Psoas muscle (tissue), 8 donors: ENCODE measurements around the gene CHCHD3. TPM values are rescaled to one million over a fixed set of nuclear protein-coding genes. Genes with fewer than 3 reads are reported as not detected.

Experiments used
- ATAC-seq, 4 donors: fragments of 200-7000 bp; cut with Tn5 transposase; one replicate each; pipeline ENCODE4 v1.9.1; 2020; ENCODE audit warnings: moderate library complexity in 3 of 4, mild to moderate bottlenecking in 2 of 4
- DNase-seq, 2 donors: peaks; one replicate each; pipeline ENCODE4 v3.0.0-alpha.2; 2020
- H3K27ac ChIP-seq: fragments of 200-600 bp; one replicate; pipeline ENCODE4 v1.8.0; 2022
- H3K27me3 ChIP-seq, 3 donors: fragments of 200-600 bp in 1 of 3; one replicate each; pipeline versions ENCODE4 v1.6.1 to v1.8.0; 2013 to 2022; ENCODE audit warnings: low read length in 2 of 3, mild to moderate bottlenecking in 2 of 3, moderate library complexity in 1 of 3; ENCODE audit not compliant: insufficient read depth in 3 of 3
- H3K36me3 ChIP-seq, 2 donors: fragments of 200-600 bp in 1 of 2; one replicate each; pipeline versions ENCODE4 v1.6.1 to v1.8.0; 2013 to 2022; ENCODE audit warnings: low read depth in 1 of 2, mild to moderate bottlenecking in 1 of 2, moderate library complexity in 1 of 2; ENCODE audit not compliant: insufficient read depth in 1 of 2
- H3K4me1 ChIP-seq: fragments of 200-600 bp; one replicate; pipeline ENCODE4 v1.8.0; 2022
- H3K4me3 ChIP-seq: fragments of 200-600 bp; one replicate; pipeline ENCODE4 v1.8.0; 2022; ENCODE audit warnings: mild to moderate bottlenecking
- H3K9me3 ChIP-seq: fragments of 200-600 bp; one replicate; pipeline ENCODE4 v1.8.0; 2022
- WGBS, 3 donors: extraction: QIAGEN DNeasy Blood & Tissue Kit; methylation state at CpG; one replicate each; pipeline versions ENCODE4 v1.1.6 to v1.1.7; 2013; 5-methylcytosine and 5-hydroxymethylcytosine counted together
- intact Hi-C, 2 donors: fragments of 100-400 bp; cut with DNase I; formaldehyde crosslinking; loops; one replicate each; pipeline versions ENCODE4 v1.11.0 to v1.14.2; 2022
- polyA plus RNA-seq, 3 donors: library from polyadenylated mRNA; stranded (reverse); fragments of 200-250 nt; gene quantifications; one replicate each; pipeline ENCODE4 v1.2.3, GENCODE V29; 2013
- total RNA-seq, 4 donors: library from RNA; stranded (reverse); fragmentation: NEBNext Ultra II Directional in 2 of 4; extraction: Animal tissue kit (Norgen Biotek cat#: 25700) in 2 of 4; gene quantifications; one replicate each; pipeline versions ENCODE4 v1.2.1 to v1.2.4, GENCODE V29; 2021 to 2023
- TF ChIP-seq, protein P1 (sequence below): fragments of 200-600 bp; IDR thresholded peaks from one replicate; pipeline ENCODE4 v1.8.0; 2022; ENCODE audit warnings: antibody characterized with exemption
- donor health status: healthy with polysubstance abuse.
- donor health status: DM: no; HTN: no; CAD: no; lungs with moderate emphysema.
- donor health status: Bipolar disorder and iron deficiency.
- donor health status: healthy.
- donor health status: DM: yes; HTN: yes; CAD: no.
- donor health status: DM: no; HTN: no; CAD: no.
- donor health status: DM: no; HTN: no; CAD: no.
- donor health status: DM: yes; HTN: yes; CAD: no.

CHCHD3 gene
- total and polyA plus RNA-seq, 7 donors, result 129 to 206 (median 184) TPM

DNA sequence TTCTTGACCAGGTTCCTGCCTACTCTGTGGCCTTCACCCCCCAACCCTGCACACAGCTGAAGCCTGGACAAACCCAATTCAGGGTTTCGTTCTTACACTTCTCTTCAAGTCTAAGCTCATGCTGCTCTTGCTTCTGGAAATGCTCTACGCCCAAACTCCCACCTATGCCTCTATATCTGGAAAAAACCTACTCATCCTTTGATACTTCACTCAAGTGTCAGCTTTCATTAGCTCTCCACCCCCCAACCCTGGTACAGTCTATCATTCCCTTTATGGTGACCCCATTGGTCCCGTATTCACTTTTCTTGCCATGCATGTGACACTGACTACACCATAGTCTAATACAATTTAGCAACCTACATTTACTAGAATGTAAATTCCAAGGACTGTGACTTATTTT is 284.7 kb downstream of the CHCHD3 start:
- H3K27me3 ChIP-seq, result no peaks in the 10 kb centered on the region
- H3K27ac ChIP-seq, result no peak overlapping the region
- intact Hi-C loops, result no loop called here
- H3K36me3 ChIP-seq, result peaks cover 9 to 24% of the 10 kb centered on the region in 2 donors
- TF ChIP-seq, protein P1, sequence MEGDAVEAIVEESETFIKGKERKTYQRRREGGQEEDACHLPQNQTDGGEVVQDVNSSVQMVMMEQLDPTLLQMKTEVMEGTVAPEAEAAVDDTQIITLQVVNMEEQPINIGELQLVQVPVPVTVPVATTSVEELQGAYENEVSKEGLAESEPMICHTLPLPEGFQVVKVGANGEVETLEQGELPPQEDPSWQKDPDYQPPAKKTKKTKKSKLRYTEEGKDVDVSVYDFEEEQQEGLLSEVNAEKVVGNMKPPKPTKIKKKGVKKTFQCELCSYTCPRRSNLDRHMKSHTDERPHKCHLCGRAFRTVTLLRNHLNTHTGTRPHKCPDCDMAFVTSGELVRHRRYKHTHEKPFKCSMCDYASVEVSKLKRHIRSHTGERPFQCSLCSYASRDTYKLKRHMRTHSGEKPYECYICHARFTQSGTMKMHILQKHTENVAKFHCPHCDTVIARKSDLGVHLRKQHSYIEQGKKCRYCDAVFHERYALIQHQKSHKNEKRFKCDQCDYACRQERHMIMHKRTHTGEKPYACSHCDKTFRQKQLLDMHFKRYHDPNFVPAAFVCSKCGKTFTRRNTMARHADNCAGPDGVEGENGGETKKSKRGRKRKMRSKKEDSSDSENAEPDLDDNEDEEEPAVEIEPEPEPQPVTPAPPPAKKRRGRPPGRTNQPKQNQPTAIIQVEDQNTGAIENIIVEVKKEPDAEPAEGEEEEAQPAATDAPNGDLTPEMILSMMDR, result no peak
- no peaks in the 10 kb centered on the region for H3K4me1 ChIP-seq
- no peaks in the 10 kb centered on the region for H3K9me3 ChIP-seq
- ATAC-seq (no peak), DNase-seq (no peak)
- 95 to 99% (median 97%) methylated on average over 3 of the region's 3 CpGs for WGBS, 3 donors
- no peak overlapping the region for H3K4me3 ChIP-seq

DNA sequence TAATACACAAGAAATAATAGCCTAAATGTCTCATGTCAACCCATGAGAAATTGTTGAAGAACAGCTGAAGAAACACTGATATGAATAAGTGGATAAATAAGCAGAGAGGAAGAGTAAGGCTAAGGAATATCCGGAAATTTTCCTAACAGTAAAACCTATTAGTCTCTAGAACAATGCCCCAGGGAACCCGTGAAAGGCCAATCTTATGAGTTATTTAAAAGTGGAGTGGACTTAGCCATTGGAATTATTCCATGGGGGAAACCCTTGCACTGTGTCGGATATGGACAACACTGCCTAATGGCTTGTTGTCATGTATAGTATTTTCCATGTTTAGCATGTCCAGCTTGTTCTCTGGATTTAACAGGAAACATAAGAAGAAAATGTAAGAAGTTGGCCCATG is 288.4 kb downstream of the CHCHD3 start:
- no peak for DNase-seq
- Histone ChIP-seq H3K4me1 (no peaks in the 10 kb centered on the region), H3K27me3 (no peaks in the 10 kb centered on the region), H3K9me3 (no peaks in the 10 kb centered on the region), H3K27ac (no peak overlapping the region), H3K36me3 (peaks cover 9 to 24% of the 10 kb centered on the region in 2 donors), H3K4me3 (no peak overlapping the region)
- intact Hi-C loops, result no loop called here
- TF ChIP-seq, protein P1, result no peak
- no peak for ATAC-seq
- 61 to 73% (median 65%) methylated on average over 3 of the region's 3 CpGs for WGBS, 3 donors

DNA sequence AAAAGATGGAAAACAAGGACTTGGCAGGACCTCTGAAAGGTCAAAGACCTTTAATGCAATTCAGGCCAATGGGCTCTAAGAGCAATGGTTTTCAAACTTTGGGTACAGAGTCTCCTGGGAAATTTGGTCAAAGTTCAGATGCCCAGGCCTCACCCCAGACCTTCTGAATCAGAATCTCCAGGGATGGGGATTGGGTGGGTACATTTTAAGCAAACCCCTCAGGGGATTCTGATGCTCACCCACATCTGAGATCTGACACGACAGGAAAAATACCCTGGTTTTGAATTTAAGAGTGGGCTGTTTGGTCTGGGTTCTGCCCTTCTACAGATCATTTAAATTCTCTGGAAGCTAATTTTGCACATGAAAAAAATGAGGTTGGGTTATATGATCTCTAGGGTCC is 290.9 kb downstream of the CHCHD3 start:
- Histone ChIP-seq H3K36me3 (peaks cover 6 to 20% of the 10 kb centered on the region in 2 donors), H3K27ac (no peak overlapping the region), H3K4me3 (no peak overlapping the region), H3K4me1 (no peaks in the 10 kb centered on the region), H3K27me3 (no peaks in the 10 kb centered on the region), H3K9me3 (no peaks in the 10 kb centered on the region)
- intact Hi-C loops, result no loop called here
- no peak for DNase-seq
- TF ChIP-seq, protein P1, result no peak
- no peak for ATAC-seq
- WGBS, 3 donors, result 93 to 98% (median 97%) methylated on average over 1 of the region's 1 CpG

DNA sequence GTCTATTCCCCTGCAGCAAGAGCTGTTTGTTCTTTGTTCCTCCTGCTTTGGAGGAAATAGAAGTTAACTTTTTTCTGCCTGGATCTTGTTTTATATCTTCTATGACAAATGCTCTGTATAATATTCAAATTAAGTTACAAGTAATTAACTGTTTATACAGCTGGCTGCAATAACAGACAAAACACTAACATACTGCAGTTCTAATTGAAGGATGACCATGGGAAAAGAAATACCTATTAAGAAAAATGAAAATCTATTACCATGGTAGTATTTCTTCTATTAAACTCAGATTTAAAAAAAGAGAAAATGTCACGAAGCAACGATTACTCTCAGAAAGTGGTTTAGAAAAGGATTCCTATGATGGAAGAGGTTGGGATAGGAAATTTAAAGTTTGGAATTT is 291.8 kb downstream of the CHCHD3 start:
- no peak for ATAC-seq
- peaks cover 3 to 16% of the 10 kb centered on the region in 2 donors for H3K36me3 ChIP-seq
- intact Hi-C loops, result no loop called here
- H3K27me3 ChIP-seq, result no peaks in the 10 kb centered on the region
- H3K9me3 ChIP-seq, result no peaks in the 10 kb centered on the region
- no peaks in the 10 kb centered on the region for H3K4me1 ChIP-seq
- no peak for DNase-seq
- 89 to 93% (median 90%) methylated on average over 2 of the region's 2 CpGs for WGBS, 3 donors
- H3K4me3 ChIP-seq, result no peak overlapping the region
- TF ChIP-seq, protein P1, result no peak
- no peak overlapping the region for H3K27ac ChIP-seq

DNA sequence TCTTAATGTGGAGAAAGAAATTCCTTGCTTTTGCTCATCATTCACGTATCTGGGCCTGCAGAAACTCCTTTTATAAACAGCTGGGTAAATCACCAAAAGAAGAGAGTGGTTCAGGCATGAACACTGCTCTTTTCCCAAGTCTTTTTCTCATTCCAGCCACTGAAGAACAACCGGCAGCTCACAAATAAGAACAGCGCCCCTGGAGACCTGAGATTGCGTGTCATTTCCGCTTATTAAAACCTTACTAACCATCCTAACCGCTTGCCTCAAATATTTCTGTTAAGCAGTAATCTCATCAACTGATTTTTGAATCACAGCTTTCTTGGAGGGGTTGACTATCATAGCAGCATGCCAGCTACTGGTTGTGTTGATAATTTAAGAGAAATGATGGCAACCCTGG is 292.6 kb downstream of the CHCHD3 start:
- WGBS, 3 donors, result 88 to 92% (median 92%) methylated on average over 6 of the region's 6 CpGs
- no peaks in the 10 kb centered on the region for H3K27me3 ChIP-seq
- no peak overlapping the region for H3K4me3 ChIP-seq
- no peak overlapping the region for H3K27ac ChIP-seq
- no peaks in the 10 kb centered on the region for H3K4me1 ChIP-seq
- ATAC-seq (no peak), DNase-seq (no peak)
- intact Hi-C loops, result no loop called here
- H3K36me3 ChIP-seq, result peaks cover 3 to 20% of the 10 kb centered on the region in 2 donors
- TF ChIP-seq, protein P1, result no peak
- H3K9me3 ChIP-seq, result no peaks in the 10 kb centered on the region
